GM18508 (cell line): Measurements from ENCODE around the gene PTPN4.
"Not testable (repeated sequence)": the region's sequence is repeated elsewhere in the genome, so short reads cannot be mapped to it uniquely, and the experiment has no call there.

Experiments
- ATAC-seq: cut with Tn5 transposase; IDR thresholded peaks from one replicate; pipeline ENCODE4 v1.9.1; 2021; ENCODE audit warnings: moderate number of reproducible peaks; ENCODE audit not compliant: insufficient read depth, unreplicated experiment

The PTPN4 gene

GRCh38 chr2:119801989-119802388 lies 42.3 kb downstream of the PTPN4 start:
- not testable (repeated sequence) for ATAC-seq

- ATAC-seq: no peak
Observed at GRCh38 chr2:119803101-119803500, 43.4 kb downstream of the PTPN4 start.

- ATAC-seq: not testable (repeated sequence)
Observed at GRCh38 chr2:119804409-119804808, 44.7 kb downstream of the PTPN4 start.

GRCh38 chr2:119808516-119809147 lies 48.9 kb downstream of the PTPN4 start:
- no peak for ATAC-seq

GRCh38 chr2:119809339-119810048 lies 49.8 kb downstream of the PTPN4 start:
- no peak for ATAC-seq

GRCh38 chr2:119810049-119810630 lies 50.4 kb downstream of the PTPN4 start:
- ATAC-seq: no peak

- ATAC-seq: no peak
Observed at GRCh38 chr2:119814216-119814615, 54.5 kb downstream of the PTPN4 start.

GRCh38 chr2:119818792-119819191 lies 59.1 kb downstream of the PTPN4 start:
- no peak for ATAC-seq

- ATAC-seq: no peak
Observed at GRCh38 chr2:119819846-119820245, 60.1 kb downstream of the PTPN4 start.

- ATAC-seq: no peak
Observed at GRCh38 chr2:119820275-119820674, 60.6 kb downstream of the PTPN4 start.

GRCh38 chr2:119821266-119821665 lies 61.5 kb downstream of the PTPN4 start:
- no peak for ATAC-seq

- no peak for ATAC-seq
Observed at GRCh38 chr2:119823734-119824334, 64.1 kb downstream of the PTPN4 start.

- no peak for ATAC-seq
Observed at GRCh38 chr2:119826370-119826961, 66.7 kb downstream of the PTPN4 start.

GRCh38 chr2:119827866-119828507 lies 68.3 kb downstream of the PTPN4 start:
- ATAC-seq: no peak

- no peak for ATAC-seq
Observed at GRCh38 chr2:119836455-119837142, 76.9 kb downstream of the PTPN4 start.

GRCh38 chr2:119837350-119837749 lies 77.6 kb downstream of the PTPN4 start:
- ATAC-seq: no peak

GRCh38 chr2:119837759-119838158 lies 78.0 kb downstream of the PTPN4 start:
- ATAC-seq: no peak

GRCh38 chr2:119838179-119838578 lies 78.5 kb downstream of the PTPN4 start:
- ATAC-seq: no peak

GRCh38 chr2:119841550-119841949 lies 81.8 kb downstream of the PTPN4 start:
- no peak for ATAC-seq

GRCh38 chr2:119846021-119846420 lies 86.3 kb downstream of the PTPN4 start:
- ATAC-seq: no peak
